Measurements from ENCODE around the gene SSBP3. TPM values are rescaled to one million over a fixed set of nuclear protein-coding genes. Genes with fewer than 3 reads are reported as not detected.
A peak's percentile ranks its signal among the peaks of the same experiment; 100 is the strongest.
"Not testable (repeated sequence)": the region's sequence is repeated elsewhere in the genome, so short reads cannot be mapped to it uniquely, and the experiment has no call there.

Gene SSBP3
- total RNA-seq, 1 donor from 2014 or later: 57.0 TPM

- ATAC-seq (peak; percentile 49), DNase-seq (no peak)
- intact Hi-C loops (cut with micrococcal nuclease): no loop called here
These were observed 156.3 kb downstream of the SSBP3 start for GRCh38 chr1:54249819-54250435.

- intact Hi-C loops (cut with micrococcal nuclease): no loop called here
- DNase-seq: no peak
- ATAC-seq: no peak
These were observed 157.2 kb downstream of the SSBP3 start for GRCh38 chr1:54248966-54249365.

DNA sequence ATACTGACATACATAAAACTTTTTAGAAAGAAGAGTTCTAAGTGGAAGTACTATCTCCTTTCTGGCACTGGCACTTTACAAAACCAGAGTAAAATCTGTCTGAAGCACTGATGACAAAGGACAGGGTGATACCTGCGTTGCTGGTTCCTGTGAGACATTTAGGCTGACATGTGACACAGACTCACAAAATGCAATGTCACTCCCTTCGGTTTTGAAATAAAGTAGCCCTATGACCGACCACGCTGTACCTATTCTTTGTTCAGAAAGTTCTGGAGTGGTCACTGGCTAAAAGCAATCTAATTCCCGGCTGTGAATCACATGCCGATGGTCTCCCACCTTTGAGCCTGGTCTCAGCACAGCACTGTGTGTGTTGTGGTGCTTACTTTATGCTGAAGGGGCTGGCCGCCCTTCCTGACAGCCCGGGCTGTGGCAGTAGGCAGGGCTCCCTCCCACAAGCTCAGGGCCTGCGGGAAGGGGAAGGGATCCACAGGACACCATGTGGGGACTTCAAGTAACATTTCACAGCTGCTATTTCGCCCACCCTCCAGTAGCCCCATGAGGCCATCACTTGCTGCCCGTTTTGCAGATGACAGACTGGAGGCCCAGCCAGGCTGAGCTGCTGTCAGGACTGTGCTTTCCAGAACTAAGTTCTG is 158.2 kb downstream of the SSBP3 start:
- no peak for ATAC-seq
- DNase-seq: no peak
- intact Hi-C loops (cut with micrococcal nuclease): no loop called here

- peak; percentile 84 for ATAC-seq
- DNase-seq: peak; percentile 59
- intact Hi-C loops (cut with micrococcal nuclease): no loop called here
These were observed 160.0 kb downstream of the SSBP3 start for GRCh38 chr1:54246116-54246721.

DNA sequence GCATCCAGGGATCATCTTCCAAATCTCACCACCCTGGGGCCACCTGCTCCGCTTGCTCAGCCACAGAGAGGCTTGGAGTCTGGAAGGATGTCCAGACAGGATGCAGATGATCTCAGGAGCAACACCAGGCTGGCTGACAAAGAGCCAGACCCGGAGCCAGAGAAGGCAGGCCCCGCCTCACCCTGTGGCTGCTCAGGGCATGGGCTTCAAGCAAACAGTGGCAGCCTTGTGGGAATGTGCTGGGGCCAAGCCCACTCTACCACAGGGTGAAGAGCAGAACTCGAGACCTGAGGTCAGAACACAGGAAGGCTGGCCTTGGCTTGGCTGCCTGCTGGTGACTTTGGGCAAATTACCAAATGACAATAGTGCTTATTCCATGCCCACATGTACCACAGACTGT is 160.7 kb downstream of the SSBP3 start:
- ATAC-seq: peak; percentile 44

DNA sequence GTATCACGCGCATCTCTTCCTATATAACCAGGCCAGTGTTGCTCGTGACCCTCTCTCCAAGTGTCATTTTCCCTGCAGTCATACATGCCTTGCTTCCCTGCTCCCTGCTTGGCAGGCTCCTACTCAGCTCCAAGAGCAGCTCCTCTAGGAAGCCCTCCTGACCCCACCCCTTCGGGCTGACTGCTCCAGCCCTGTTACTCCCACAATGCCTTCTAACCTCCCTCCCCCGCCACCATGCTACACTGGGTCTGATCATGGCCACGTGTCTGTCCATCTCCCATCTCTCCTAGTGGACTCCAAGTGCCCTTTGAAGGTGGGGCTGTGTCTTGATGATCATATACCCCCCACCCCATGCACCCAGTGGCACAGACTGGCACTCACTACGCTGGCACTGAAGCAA is 161.5 kb downstream of the SSBP3 start:
- DNase-seq (no peak), ATAC-seq (no peak)
- intact Hi-C loops (cut with micrococcal nuclease): no loop called here

More for the DNA sequence above, 160.7 kb downstream of the SSBP3 start:
- intact Hi-C loops (cut with micrococcal nuclease): no loop called here
- DNase-seq: no peak

DNA sequence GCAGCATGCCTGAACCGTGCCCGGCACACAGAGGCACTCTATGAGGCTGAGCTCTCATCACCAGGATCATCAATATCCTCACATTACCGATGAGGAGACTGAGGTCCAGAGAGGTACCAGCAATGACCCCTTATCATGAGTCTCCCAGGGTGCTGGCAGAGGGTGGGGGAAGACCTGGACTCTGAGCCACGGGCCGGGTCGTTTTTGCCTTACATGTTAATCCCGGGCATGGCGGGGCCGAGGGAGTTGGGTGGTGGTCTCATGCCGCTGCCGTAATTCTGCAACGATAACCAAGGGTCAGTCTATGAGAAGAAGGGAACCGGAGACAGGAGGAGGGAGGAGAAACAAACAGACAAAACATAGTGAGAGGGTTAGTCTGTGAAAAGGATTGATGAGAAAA is 163.2 kb downstream of the SSBP3 start:
- DNase-seq (no peak), ATAC-seq (no peak)
- intact Hi-C loops (cut with micrococcal nuclease): no loop called here

DNA sequence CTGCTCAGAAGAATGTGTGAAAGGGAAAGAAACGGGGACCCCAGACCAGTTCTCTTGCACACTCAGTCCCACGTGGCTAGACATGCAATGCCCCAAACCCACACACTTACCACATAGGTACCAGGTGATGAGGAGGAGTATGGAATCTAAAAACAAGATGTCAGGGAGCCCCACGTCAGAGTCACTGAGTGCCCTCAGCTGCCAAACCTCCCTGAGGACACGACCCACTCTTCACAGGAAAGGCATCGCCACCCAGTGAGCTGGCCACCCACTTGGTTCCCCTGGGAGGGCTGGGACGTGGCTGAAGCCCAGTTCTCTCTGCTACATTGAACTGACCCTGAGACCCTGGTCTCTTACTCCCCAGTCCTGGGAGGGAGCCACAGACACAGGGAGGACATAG is 164.8 kb downstream of the SSBP3 start:
- ATAC-seq: no peak
- intact Hi-C loops (cut with micrococcal nuclease): no loop called here
- no peak for DNase-seq

GRCh38 chr1:54240741-54241335 is 165.4 kb downstream of the SSBP3 start:
- no peak for ATAC-seq

GRCh38 chr1:54239631-54240031 is 166.6 kb downstream of the SSBP3 start:
- no peak for DNase-seq
- ATAC-seq: peak; percentile 25
- intact Hi-C loops (cut with micrococcal nuclease): no loop called here

More at GRCh38 chr1:54240741-54241335, 165.4 kb downstream of the SSBP3 start:
- intact Hi-C loops (cut with micrococcal nuclease): no loop called here
- DNase-seq: no peak

- DNase-seq (no peak), ATAC-seq (no peak)
- intact Hi-C loops (cut with micrococcal nuclease): no loop called here
These were observed 167.2 kb downstream of the SSBP3 start for GRCh38 chr1:54239035-54239383.

DNA sequence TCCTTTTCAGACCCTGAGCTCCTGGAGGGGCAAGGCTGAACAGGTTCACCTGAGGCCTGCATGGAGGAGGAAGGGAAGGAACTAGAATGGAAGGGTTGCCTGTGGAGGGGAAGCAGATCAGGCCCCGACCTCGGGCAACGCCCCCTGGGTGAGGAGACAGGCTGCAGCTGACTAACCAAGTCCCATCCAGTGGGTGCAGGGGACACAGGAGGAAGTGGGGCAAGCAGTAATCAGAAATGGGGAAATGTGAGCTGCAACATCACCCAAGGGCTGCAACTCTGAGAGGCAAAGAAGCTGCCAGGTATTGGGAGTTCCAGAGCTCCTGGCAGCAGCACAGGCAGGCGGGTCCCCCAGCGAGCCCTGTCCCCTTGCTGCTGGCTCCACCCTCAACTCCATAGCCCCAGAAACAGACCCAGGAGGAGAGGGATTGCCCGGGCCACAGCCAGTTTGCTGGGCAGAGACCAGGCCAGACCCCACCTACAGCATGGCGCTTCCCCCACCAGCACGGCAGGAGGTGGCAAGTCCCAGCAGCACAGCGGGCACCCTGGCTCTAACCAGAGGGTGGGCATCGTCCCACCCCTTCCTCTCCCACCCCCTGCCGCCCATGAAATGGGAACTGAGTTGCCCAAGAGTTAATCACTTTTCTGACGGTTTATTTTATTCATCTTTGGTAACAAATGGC is 167.7 kb downstream of the SSBP3 start:
- no peak for ATAC-seq
- intact Hi-C loops (cut with micrococcal nuclease): no loop called here
- DNase-seq: no peak

GRCh38 chr1:54237586-54237985 is 168.6 kb downstream of the SSBP3 start:
- intact Hi-C loops (cut with micrococcal nuclease): no loop called here
- ATAC-seq (no peak), DNase-seq (no peak)

DNA sequence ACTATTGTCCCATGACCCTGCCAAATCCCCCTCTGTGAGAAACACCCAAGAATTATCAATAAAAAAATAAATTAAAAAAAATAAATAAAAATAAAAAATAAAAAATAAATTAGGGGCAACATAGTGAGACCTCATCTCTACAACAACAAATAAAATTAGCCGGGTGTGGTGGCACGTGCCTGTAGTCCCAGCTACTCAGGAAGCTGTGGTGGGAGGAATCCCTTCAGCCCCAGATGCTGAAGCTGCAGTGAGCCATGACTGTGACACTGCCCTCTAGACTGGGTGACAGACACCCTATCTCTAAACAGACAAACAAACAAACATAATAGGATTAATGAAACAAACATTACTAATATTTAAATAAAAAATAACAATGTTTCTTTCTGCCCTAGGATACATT is 171.9 kb downstream of the SSBP3 start:
- intact Hi-C loops (cut with micrococcal nuclease): no loop called here
- ATAC-seq: no peak
- no peak for DNase-seq

DNA sequence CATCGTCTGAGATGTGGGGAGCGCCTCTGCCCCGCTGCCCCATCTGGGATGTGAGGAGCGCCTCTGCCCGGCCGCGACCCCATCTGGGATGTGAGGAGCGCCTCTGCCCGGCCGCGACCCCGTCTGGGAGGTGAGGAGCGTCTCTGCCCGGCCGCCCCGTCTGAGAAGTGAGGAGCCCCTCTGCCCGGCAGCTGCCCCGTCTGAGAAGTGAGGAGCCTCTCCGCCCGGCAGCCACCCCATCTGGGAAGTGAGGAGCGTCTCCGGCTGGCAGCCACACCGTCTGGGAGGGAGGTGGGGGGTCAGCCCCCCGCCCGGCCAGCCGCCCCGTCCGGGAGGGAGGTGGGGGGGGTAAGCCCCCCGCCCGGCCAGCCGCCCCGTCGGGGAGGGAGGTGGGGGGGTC is 173.0 kb downstream of the SSBP3 start:
- ATAC-seq; DNase-seq; intact Hi-C loops (cut with micrococcal nuclease): not testable (repeated sequence)

DNA sequence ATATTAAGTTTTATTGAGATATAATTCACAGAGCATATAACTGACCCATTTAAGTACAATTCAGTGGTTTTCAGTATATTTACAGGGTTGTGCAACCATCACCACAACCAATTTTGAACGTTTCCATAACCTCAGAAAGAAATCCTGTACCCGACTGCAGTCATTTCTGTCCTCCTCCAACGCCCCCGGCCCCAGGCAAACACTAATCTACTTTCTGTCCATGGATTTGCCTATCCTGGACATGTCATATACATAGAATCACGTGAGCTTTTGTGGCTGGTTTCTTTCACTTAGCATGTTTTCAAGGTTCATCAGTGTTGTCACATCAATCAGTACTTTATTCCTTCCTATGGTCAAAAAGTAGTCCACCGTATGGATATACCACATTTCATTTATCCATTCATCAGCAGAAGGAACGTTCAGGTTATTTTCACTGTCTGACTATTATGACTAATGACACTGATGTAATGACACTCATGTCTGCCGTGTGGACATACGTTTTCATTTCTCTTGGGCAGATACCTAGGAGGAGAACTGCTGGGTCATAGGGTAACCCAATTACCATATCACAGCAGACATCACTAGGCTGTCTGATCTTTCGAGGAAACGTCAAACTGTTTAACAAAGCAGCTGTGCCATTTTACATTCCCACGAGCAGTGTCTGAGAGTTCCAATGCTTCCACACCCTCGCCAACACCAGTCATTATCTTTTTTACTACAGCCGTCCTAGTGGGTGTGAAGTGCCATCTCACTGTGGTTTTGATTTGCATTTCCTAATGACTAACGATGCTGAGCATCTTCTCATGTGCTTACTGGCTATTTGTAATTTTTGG is 175.5 kb downstream of the SSBP3 start:
- ATAC-seq: no peak
- DNase-seq: no peak
- intact Hi-C loops (cut with micrococcal nuclease): no loop called here

- ATAC-seq (peak; percentile 44), DNase-seq (no peak)
- intact Hi-C loops (cut with micrococcal nuclease): no loop called here
These were observed 176.8 kb downstream of the SSBP3 start for GRCh38 chr1:54229281-54229891.

DNA sequence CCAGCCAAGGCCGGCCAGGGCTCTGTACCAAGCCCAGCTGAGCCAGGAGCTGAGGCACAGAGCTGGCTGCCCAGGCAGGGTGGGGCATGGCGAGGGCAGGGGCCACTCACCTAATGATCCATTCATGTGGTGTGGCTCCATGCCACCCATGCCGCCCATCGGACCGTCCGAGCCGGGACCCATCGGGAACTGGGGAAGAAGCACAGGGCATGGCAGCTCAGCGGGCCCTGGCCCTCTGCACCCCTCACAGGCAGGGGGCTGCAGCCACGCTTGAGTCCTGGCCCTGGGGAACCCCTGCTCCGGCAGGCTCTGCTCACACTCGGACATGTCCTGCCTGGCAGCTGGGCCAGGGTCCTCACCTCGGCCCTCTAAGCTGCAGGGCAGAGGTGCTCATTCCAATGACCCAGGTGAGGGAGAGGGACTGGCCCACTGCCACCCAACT is 177.5 kb downstream of the SSBP3 start:
- DNase-seq: no peak
- peak; percentile 7 for ATAC-seq
- intact Hi-C loops (cut with micrococcal nuclease): no loop called here

- ATAC-seq: no peak
- no peak for DNase-seq
- intact Hi-C loops (cut with micrococcal nuclease): no loop called here
These were observed 178.3 kb downstream of the SSBP3 start for GRCh38 chr1:54227891-54228310.

Data from left ventricle myocardium superior (tissue), 1 donor.